Measurements from ENCODE around the gene NACC2.
"Not testable (repeated sequence)": the region's sequence is repeated elsewhere in the genome, so short reads cannot be mapped to it uniquely, and the experiment has no call there.

DNA sequence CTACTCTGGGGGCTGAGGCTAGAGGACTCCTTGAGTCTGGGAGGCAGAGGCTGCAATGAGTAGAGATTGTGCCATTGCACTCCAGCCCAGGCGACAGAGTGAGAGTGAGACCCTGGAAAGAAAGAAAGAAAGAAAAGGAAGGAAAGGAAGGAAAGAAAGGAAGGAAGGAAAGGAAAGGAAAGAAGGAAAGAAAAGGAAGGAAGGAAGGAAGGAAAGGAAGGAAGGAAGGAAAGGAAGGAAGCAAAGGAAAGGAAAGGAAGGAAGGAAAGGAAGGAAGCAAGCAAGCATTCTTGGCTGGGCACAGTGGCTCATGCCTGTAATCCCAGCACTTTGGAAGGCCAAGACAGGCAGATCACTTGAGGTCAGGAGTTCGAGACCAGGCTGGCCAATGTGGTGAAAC is 54.2 kb downstream of the NACC2 start:
- TF ChIP-seq POLR2A (IDR thresholded peaks at IDR 0.05; ENCODE audit: low read depth, low read length); MYC (IDR thresholded peaks at IDR 0.05; ENCODE audit: low read depth, low read length); GATA2 (IDR thresholded peaks at IDR 0.05; ENCODE audit: insufficient read depth, insufficient read length, low read depth, low read length); CTCF (IDR thresholded peaks at IDR 0.05; ENCODE audit: extremely low read depth in 1 of 2, insufficient read depth in 1 of 2, low read depth in 1 of 2, low read length in 2 of 2): not testable (repeated sequence)
